DMS114 treated with DMSO at 0.1 percent for 48 hours (cell line): Measurements from ENCODE around the gene SSTR1.

ENCODE experiments used
- DNase-seq: peaks from one replicate; lab custom pipeline; 2025; ENCODE audit not compliant: unreplicated experiment; lab: John Stamatoyannopoulos, UW

The SSTR1 gene

DNA sequence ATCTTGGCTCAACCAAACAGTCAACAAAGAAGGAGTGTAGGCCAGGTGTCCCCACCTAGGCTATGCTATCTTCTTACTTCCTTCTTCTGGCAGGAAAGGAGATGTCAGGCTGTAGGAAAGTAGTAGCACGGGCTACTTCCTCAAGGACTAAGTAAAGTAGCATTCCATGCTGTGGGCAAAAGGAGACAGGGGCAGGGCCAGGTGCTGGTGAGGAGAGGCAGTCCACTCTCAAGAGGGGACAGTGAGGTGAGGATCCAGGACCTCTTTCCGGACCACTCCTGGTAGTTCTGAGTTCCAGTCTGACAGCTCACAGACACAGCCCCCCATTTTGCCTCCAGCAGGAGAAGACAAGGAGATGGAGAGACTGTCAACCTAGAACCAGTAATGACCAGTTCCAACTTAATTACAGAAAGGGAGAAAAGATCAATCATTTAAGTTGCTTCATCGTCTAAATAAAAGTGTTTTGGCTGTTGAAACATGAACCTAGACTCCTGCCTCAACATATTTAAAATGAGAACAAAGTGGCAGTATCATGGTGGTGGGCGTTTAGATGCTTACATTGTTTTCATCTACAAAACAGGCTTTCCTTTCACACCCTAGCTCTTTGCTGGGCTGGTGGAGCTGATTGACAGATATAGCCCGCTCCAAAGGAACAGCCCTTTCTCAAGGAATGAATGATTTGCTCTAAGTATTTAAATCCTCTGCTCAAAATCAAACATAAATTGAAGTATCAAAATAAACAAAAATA is 5.1 kb upstream of the SSTR1 start:
- no peak for DNase-seq

DNA sequence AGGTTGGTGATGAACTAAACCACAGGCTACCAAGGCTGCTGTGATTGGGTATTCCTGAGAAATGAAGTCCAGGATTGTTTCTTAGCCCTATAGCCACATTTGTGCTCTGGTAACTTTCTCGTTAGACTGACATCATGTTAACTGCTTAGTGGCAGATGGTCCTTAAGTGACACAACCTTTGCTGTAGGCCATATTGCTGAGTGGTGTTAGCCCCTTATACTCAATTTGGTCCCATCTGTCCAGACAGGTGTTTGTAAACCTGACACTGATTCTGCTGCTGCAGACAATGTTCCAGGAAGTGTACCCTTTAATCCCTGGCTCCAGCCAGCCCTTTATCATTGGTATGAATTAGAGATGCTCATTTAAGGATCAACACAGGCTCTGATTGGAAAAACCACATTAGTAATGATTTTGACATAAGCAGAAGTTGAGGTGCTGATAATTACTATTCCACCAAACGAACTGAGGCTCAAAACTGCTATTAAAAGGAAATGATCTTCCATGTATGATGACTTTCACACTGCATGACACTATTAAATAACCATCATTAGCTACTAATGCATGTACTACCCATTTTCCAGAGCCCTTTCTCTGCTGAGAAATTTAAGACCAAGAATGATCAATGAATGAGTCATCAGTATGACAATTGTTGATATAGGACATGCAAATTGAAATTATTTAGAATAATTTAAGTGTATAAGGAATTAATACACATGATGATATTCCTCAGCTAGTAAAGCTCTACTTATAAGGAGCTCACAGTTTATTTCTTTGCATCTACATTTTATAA is 3.6 kb upstream of the SSTR1 start:
- DNase-seq, result no peak

DNA sequence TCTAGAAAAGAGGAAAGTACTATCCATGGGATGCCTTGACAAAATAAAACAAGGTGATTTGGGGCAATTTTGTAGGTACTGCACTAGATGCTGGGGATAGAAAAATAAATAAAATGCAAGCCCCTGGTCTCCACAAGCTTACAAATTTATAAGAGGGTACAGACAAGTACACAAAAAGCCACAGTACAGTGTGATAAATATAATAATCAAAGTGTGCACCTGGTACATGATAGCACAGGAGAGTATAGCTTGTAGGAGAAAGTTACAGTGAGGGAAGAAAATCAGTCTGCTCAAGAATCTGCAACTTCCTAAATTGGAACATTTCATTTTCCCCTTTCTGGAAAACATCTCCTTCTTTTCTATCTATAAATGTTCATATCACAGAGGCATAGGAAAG is 3.0 kb upstream of the SSTR1 start:
- no peak for DNase-seq

DNA sequence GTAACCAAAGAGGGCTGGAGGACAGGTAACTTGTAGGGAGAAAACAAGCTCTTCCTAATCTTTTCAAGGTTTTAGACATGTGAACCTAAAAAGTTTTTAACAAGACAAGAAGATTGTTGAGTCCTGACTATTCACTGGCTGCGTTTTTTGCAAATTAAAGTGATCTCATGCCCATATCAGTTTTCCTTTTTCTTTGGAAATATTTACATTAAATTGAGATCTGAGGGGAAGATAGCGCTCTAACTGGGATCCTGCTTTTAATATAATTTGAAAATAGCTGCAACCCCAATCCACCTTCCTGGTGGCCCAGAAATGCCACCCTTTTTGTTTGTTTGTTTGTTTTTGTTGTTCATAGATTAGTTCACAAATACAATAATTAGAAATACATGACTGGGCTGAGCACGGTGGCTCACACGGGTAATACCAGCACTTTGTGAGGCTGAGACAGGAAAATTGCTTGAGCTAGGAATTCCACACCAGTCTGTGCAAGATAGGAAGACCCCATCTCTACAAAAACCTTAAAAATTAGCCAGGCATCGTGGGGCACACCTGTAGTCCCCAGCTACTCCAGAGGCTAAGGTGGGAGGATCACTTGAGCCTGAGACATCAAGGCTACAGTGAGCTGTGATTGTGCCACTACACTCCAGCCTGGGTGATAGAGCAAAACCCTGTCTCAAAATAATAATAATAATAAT is 2.4 kb upstream of the SSTR1 start:
- DNase-seq, result no peak

DNA sequence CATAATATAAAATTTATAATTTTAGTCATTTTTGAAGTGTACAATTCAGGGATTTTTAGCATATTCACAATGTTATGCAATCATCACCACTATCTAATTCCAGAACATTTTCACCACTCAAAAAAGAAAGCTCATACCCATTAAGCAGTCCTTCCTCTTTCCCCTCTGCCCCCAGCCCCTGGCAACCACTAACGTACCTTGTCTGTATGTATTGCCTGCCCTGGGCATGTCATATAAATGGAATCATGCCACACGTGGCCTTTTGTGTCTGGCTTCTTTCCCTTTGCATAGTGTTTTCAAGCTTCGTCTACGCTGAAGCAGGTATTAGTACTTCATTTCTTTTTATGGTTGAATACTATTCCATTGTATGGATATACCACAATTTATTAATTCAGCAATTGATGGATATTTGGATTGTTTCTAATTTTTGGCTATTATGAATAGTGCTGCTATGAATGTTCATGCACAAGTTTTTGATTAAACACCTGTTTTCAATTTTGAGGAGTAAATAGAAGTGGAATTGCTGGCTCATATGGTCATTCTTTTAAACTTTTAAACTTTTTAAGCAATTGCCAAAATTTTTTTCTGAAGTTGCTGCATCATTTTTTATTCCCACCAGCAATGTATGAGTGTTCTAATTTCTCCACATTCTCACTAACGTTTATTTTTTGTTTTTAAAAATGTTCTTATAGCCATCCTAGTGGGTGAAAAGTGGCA is 1.6 kb upstream of the SSTR1 start:
- no peak for DNase-seq

DNA sequence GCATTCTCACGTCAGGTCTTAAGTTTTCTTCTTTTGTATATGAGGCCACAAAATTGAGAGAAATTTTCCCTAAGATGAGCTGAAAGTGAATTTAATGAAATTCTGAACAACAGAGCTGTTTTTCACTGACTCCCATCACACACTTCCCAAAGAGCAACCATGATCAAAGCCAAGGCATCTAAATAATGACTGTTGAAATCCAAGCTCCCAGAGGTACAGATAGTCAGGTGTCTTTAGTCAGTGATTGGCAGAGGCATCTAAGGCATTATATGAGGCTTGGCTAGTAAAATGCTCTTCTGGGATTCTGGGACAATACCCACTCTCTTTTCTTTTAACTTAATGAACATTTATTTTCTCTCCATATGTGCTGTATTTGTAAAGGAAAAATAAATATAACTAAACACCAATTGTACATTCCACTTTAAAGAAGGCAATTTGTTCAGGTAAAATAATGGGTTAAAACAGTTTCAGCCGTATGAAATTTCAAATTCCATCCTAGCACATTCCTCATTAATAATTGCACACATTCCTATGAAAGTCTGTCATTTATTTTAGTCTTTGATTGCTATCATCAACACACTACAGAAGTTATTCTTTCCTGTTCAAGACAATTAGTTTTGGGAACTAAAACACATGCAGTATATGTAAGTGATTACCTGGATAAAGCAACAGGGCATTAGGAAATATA is 871 bp upstream of the SSTR1 start:
- DNase-seq, result no peak

DNA sequence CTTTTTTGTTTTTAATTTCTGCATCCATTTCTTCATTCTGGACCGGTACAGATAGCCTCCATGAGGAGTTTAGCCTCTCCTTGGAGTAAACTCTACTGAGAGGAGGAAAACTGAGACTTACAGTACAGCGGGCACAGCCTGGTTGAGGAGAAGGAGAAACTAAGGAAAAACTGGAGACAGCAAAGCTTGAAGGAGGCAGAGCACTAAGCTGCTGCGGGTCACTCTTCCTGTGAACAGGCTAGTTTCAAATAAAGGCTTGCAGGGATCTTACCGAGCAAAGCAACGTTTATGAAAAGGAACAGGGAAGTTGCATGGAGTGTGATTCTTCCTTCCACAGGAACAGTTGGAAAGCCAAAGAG is 348 bp upstream of the SSTR1 start:
- DNase-seq, result peak; percentile 4

DNA sequence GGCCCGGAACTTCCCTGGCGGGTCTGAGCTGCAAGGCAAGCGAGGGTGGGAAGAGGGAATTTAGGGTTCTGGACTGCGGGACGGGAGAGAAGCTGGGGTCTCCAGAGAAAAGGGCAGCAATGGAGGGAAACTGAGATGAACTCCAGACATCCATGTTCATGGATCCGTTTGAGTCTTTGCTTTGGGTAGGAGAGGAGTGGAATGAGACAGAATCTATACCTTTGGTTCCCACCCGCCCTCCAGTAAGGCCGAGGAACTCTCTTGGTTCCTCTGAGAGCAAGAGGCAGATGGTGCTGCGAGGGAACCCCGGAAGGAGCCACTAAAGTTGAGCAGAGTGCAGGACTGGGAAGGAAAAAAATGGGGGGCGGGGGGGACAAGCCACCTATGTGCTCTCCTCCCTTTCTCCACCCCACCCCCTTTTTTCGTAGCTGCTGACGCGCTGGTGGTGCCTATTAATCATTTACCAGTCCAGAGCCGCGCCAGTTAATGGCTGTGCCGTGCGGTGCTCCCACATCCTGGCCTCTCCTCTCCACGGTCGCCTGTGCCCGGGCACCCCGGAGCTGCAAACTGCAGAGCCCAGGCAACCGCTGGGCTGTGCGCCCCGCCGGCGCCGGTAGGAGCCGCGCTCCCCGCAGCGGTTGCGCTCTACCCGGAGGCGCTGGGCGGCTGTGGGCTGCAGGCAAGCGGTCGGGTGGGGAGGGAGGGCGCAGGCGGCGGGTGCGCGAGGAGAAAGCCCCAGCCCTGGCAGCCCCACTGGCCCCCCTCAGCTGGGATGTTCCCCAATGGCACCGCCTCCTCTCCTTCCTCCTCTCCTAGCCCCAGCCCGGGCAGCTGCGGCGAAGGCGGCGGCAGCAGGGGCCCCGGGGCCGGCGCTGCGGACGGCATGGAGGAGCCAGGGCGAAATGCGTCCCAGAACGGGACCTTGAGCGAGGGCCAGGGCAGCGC is 1.2 kb downstream of the SSTR1 start:
- no peak for DNase-seq

DNA sequence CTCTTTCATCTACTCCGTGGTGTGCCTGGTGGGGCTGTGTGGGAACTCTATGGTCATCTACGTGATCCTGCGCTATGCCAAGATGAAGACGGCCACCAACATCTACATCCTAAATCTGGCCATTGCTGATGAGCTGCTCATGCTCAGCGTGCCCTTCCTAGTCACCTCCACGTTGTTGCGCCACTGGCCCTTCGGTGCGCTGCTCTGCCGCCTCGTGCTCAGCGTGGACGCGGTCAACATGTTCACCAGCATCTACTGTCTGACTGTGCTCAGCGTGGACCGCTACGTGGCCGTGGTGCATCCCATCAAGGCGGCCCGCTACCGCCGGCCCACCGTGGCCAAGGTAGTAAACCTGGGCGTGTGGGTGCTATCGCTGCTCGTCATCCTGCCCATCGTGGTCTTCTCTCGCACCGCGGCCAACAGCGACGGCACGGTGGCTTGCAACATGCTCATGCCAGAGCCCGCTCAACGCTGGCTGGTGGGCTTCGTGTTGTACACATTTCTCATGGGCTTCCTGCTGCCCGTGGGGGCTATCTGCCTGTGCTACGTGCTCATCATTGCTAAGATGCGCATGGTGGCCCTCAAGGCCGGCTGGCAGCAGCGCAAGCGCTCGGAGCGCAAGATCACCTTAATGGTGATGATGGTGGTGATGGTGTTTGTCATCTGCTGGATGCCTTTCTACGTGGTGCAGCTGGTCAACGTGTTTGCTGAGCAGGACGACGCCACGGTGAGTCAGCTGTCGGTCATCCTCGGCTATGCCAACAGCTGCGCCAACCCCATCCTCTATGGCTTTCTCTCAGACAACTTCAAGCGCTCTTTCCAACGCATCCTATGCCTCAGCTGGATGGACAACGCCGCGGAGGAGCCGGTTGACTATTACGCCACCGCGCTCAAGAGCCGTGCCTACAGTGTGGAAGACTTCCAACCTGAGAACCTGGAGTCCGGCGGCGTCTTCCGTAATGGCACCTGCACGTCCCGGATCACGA is 2.2 kb downstream of the SSTR1 start:
- DNase-seq, result no peak

DNA sequence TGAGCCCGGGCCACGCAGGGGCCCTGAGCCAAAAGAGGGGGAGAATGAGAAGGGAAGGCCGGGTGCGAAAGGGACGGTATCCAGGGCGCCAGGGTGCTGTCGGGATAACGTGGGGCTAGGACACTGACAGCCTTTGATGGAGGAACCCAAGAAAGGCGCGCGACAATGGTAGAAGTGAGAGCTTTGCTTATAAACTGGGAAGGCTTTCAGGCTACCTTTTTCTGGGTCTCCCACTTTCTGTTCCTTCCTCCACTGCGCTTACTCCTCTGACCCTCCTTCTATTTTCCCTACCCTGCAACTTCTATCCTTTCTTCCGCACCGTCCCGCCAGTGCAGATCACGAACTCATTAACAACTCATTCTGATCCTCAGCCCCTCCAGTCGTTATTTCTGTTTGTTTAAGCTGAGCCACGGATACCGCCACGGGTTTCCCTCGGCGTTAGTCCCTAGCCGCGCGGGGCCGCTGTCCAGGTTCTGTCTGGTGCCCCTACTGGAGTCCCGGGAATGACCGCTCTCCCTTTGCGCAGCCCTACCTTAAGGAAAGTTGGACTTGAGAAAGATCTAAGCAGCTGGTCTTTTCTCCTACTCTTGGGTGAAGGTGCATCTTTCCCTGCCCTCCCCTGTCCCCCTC is 3.0 kb downstream of the SSTR1 start:
- no peak for DNase-seq

DNA sequence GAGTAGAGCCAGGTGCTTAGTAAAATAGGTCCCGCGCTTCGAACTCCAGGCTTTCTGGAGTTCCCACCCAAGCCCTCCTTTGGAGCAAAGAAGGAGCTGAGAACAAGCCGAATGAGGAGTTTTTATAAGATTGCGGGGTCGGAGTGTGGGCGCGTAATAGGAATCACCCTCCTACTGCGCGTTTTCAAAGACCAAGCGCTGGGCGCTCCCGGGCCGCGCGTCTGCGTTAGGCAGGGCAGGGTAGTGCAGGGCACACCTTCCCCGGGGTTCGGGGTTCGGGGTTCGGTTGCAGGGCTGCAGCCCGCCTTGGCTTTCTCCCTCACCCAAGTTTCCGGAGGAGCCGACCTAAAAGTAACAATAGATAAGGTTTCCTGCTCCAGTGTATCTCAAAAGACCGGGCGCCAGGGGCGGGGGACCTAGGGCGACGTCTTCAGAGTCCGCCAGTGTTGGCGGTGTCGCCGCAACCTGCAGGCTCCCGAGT is 3.6 kb downstream of the SSTR1 start:
- no peak for DNase-seq

DNA sequence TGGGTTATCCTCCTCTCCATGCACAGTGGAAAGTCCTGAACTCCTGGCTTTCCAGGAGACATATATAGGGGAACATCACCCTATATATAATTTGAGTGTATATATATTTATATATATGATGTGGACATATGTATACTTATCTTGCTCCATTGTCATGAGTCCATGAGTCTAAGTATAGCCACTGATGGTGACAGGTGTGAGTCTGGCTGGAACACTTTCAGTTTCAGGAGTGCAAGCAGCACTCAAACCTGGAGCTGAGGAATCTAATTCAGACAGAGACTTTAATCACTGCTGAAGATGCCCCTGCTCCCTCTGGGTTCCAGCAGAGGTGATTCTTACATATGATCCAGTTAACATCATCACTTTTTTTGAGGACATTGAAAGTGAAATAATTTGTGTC is 4.4 kb downstream of the SSTR1 start:
- no peak for DNase-seq

DNA sequence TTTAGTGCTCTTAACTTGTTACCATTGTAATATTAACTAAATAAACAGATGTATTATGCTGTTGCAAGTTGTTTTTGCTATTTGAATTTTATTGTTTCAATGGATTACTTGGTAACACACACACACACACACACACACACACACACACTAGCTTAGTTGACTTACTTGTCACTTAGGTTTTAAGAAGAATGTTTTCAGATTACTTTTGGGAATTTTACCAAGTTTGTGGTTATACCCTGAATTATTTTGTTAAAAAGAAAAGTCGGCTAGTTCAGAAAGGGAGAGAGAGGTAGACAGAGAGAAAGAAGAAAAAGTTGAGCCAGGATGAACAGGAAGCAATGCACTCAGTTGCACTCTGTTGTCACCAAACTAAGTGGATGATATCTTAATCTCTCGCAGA is 5.3 kb downstream of the SSTR1 start:
- DNase-seq, result no peak

DNA sequence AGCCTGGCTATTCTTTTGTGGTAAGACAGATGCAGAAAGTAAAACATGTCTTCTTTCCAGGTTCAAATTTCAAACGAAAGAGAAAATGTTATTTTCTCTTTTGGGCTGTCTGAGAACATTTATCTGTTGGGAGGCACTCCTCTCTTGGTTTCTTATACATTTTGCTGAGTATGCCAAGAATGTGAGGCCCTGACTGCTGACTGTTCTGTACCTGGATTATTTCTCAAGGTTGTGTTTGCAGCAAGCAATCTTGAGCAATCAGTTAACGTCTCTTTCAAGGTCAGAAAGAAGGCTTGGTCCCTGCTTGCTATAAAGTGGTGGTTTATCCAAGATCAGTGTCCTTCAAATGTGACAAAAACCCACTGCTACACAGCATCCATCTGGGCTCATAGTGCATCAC is 9.8 kb downstream of the SSTR1 start:
- DNase-seq, result no peak

DNA sequence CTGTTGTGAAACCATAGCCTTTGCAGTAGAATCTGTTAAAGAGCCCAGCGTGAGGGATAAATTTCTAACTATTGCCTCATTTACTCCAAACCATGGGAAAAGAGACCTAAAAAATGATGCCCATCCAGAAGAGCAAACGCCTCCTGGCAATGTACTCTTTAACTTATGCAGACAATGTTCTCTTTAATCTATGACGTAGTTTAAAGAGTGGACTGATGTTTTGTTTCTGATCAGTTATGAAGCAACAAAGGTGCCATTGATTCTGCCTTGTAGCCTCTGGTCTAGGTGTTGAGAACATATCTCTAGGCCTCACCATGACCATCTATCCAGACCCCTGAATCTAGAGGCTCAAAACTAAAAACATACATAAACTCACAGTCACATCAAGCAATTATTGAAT is 13.4 kb downstream of the SSTR1 start:
- DNase-seq, result no peak

DNA sequence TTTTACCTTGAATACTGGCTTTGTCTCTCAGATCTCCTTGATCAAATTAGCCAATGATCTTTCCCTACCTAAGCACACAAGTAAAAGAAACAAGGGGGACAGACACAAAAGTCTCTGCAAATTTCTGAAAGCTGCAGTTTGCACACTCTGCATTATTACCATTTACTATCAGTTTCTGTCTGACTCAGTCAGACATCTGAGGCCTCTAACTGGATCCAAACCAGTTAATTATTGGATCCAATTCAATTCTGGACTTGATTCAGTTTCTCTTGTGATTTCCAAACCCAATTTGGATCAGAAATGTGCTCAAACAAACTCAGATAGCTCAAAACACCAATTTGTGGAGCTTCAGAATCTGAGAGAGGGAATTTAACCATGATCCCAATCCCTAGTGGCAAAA is 16.6 kb downstream of the SSTR1 start:
- DNase-seq, result no peak

DNA sequence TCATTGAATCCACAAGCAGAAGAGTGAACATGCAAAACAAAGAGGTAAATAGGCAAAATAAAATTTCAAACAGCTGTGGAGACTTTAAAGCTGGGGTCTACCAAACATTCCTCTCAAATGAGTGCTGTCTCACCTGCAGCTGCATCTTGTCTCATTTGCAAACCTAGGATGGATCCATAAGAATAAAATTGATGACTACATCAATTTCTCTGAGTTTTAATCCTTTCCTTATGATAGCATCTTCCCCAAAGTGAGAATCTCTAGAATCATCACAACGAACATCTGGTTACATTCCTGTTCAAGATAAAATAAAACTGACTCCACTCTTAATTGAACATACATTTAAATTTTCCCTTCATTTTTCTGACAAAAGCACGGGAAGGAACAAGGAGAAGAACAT is 18.2 kb downstream of the SSTR1 start:
- DNase-seq, result no peak

DNA sequence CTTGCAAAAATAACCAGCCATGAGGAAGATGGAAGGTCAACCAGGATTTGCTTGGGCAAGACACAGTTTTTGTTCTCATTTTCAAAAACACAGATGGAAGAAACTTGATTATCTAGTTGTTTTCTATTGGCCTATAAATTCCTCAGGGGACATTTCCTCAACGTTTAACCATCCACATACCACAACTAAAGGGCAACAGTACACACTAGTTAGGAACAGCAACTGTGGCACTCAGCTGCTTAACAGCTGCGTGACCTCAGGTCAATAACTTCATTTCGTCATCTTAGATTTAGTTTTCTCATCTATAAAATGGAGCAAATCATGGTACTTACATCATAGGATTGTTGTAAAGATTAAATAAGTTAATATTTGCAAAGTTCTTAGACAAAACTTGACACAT is 18.7 kb downstream of the SSTR1 start:
- DNase-seq, result no peak
